ENCODE measurements around the gene CD200.

- TF ChIP-seq CTCF (IDR thresholded peaks at IDR 0.05) (no peak), EP300 (IDR thresholded peaks at IDR 0.05) (no peak)
Observed at GRCh38 chr3:112393360-112393728, 60.4 kb downstream of the CD200 start.

Measured in esophagus muscularis mucosa (tissue), 3 donors.